Activated naive CD8-positive, alpha-beta T cell treated with anti-CD3 and anti-CD28 coated beads, Interleukin-2, amount 10 ng/mL, durations not matched to agents 7 days and 5 days (primary cell): ENCODE measurements around the gene COLEC11. TPM values are rescaled to one million over a fixed set of nuclear protein-coding genes. Genes with fewer than 3 reads are reported as not detected.

ENCODE experiments used
- ATAC-seq: fragments of 150-1000 bp; cut with Tn5 transposase; one replicate; pipeline ENCODE4 v1.10.0; 2021; ENCODE audit warnings: low read depth, moderate library complexity
- POLR2A ChIA-PET: fragments of 350-600 bp; sonication (Branson Sonifier 250); formaldehyde crosslinking; loops from one replicate; lab custom pipeline; 2021; ENCODE audit warnings: antibody characterized with exemption; lab: Charles Lee
- DNase-seq: peaks from one replicate; pipeline ENCODE4 v3.0.0; 2021
- H3K27ac Mint-ChIP-seq: one replicate; pipeline ENCODE4 v1.8.0; 2022; ENCODE audit warnings: mild to moderate bottlenecking, mixed read lengths
- H3K27me3 Mint-ChIP-seq: one replicate; pipeline ENCODE4 v1.8.0; 2022; ENCODE audit warnings: mild to moderate bottlenecking, moderate library complexity, mixed read lengths
- H3K36me3 Mint-ChIP-seq: one replicate; pipeline ENCODE4 v1.8.0; 2021; ENCODE audit warnings: mild to moderate bottlenecking, mixed read lengths
- H3K4me1 Mint-ChIP-seq: one replicate; pipeline ENCODE4 v1.8.0; 2021; ENCODE audit warnings: mixed read lengths
- H3K4me3 Mint-ChIP-seq: one replicate; pipeline ENCODE4 v1.8.0; 2022; ENCODE audit warnings: mild to moderate bottlenecking, moderate library complexity, mixed read lengths
- H3K9me3 Mint-ChIP-seq: one replicate; pipeline ENCODE4 v1.8.0; 2021; ENCODE audit warnings: mixed read lengths
- total RNA-seq, 2 experiments: library from RNA; stranded (reverse); gene quantifications; one replicate each; pipeline ENCODE4 v1.2.3, GENCODE V29; 2021

Gene COLEC11
- total RNA-seq, 2 experiments from 2014 or later: 0.39 to 0.77 TPM

DNA sequence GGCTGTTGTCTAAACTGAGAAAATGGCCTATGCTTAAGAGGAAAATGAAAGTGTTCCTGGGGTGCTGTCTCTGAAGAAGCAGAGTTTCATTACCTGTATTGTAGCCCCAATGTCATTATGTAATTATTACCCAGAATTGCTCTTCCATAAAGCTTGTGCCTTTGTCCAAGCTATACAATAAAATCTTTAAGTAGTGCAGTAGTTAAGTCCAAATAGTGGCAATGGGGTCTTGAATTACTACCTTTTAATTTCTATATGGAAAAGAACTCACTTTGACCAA is 49.3 kb downstream of the COLEC11 start:
- Mint-ChIP-seq H3K27ac (no peak overlapping the region), H3K4me3 (no peak overlapping the region), H3K4me1 (peaks cover 2% of the 10 kb centered on the region), H3K36me3 (no peaks in the 10 kb centered on the region), H3K27me3 (no peaks in the 10 kb centered on the region), H3K9me3 (no peaks in the 10 kb centered on the region)
- POLR2A ChIA-PET: no interaction called here
- DNase-seq (no peak), ATAC-seq (no peak)

- peaks cover 2% of the 10 kb centered on the region for H3K4me1 Mint-ChIP-seq
- no peaks in the 10 kb centered on the region for H3K36me3 Mint-ChIP-seq
- H3K27ac Mint-ChIP-seq: no peak overlapping the region
- ATAC-seq (no peak), DNase-seq (no peak)
- H3K4me3 Mint-ChIP-seq: no peak overlapping the region
- no peaks in the 10 kb centered on the region for H3K27me3 Mint-ChIP-seq
- H3K9me3 Mint-ChIP-seq: no peaks in the 10 kb centered on the region
- POLR2A ChIA-PET: interaction anchor here (0.5 kb wide), 1 partner anchor 36 kb away, joined by 3 read pairs; no protein-coding TSS in a partner anchor
Measured at GRCh38 chr2:3644891-3645605, 50.1 kb downstream of the COLEC11 start.

GRCh38 chr2:3645745-3646389 is 51.0 kb downstream of the COLEC11 start:
- POLR2A ChIA-PET: no interaction called here
- no peak overlapping the region for H3K27ac Mint-ChIP-seq
- H3K36me3 Mint-ChIP-seq: no peaks in the 10 kb centered on the region
- H3K27me3 Mint-ChIP-seq: no peaks in the 10 kb centered on the region
- ATAC-seq: no peak
- H3K9me3 Mint-ChIP-seq: no peaks in the 10 kb centered on the region
- H3K4me3 Mint-ChIP-seq: no peak overlapping the region
- DNase-seq: no peak
- H3K4me1 Mint-ChIP-seq: peaks cover 4% of the 10 kb centered on the region

- DNase-seq: no peak
- POLR2A ChIA-PET: no interaction called here
- H3K4me1 Mint-ChIP-seq: peaks cover 6% of the 10 kb centered on the region
- H3K27ac Mint-ChIP-seq: no peak overlapping the region
- H3K9me3 Mint-ChIP-seq: no peaks in the 10 kb centered on the region
- H3K4me3 Mint-ChIP-seq: no peak overlapping the region
- no peak for ATAC-seq
- no peaks in the 10 kb centered on the region for H3K36me3 Mint-ChIP-seq
- no peaks in the 10 kb centered on the region for H3K27me3 Mint-ChIP-seq
Measured at GRCh38 chr2:3646446-3646845, 51.5 kb downstream of the COLEC11 start.

DNA sequence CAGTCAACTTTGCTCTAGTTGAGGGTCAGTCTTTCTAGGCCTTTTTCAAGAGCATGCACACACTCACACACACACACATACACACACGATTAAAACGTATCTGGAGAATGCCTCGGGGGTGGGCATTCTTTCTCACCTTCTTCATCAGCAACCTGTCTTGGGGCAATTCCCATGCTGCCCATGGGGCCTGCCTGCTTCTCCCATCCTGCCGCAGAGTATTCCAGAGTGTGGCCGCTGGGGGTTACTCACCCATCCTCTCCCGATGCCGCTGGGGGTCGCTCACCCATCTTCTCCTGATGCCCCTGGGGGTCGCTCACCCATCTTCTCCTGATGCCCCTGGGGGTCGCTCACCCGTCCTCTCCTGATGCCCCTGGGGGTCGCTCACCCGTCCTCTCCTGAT is 52.3 kb downstream of the COLEC11 start:
- Mint-ChIP-seq H3K27ac (no peak overlapping the region), H3K36me3 (no peaks in the 10 kb centered on the region), H3K4me1 (peaks cover 12% of the 10 kb centered on the region), H3K27me3 (no peaks in the 10 kb centered on the region), H3K4me3 (no peak overlapping the region), H3K9me3 (no peaks in the 10 kb centered on the region)
- POLR2A ChIA-PET: no interaction called here
- ATAC-seq (no peak), DNase-seq (no peak)

DNA sequence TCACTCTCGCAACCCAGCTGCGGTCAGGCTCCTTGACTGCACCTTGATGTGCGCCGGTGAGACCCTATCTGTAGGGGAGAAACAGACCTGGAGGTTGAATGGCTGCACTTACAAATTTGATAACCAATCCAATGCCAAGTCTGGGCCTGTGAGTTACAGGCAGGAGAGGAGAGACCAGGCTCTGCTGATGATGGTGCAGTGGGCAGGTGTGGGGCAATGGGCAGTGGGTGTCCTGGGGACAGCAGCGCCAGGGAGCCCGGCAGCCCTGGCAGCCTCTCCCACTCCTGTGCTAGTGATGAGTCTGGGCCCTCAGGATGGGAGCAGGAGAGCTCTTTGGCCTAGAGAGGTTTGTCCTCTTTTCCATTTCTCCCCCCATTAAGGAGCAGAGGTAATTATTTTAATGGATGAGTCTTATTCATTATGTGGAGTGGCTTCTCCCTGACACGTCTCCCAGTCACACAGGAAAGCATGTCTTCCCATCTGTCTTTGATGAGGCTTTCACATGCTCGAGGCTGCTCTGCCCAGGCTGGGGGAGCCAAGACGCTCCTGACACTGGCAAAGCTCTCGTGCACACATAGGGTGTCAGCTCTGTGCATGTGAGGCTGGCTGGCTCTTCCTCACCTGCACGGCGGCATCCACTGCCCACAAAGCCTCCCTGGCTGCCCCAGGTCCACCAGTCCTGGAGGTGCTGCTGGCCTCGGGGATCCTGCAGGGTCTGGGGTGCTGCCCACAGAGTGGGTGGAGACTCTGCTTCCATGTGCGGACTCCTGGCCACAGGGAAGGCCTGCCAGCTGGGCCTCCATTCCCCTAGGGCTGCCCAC is 53.1 kb downstream of the COLEC11 start:
- Mint-ChIP-seq H3K27ac (no peak overlapping the region), H3K27me3 (no peaks in the 10 kb centered on the region), H3K36me3 (no peaks in the 10 kb centered on the region), H3K9me3 (no peaks in the 10 kb centered on the region), H3K4me1 (peaks cover 12% of the 10 kb centered on the region), H3K4me3 (no peak overlapping the region)
- ATAC-seq: no peak
- no peak for DNase-seq
- POLR2A ChIA-PET: no interaction called here

DNA sequence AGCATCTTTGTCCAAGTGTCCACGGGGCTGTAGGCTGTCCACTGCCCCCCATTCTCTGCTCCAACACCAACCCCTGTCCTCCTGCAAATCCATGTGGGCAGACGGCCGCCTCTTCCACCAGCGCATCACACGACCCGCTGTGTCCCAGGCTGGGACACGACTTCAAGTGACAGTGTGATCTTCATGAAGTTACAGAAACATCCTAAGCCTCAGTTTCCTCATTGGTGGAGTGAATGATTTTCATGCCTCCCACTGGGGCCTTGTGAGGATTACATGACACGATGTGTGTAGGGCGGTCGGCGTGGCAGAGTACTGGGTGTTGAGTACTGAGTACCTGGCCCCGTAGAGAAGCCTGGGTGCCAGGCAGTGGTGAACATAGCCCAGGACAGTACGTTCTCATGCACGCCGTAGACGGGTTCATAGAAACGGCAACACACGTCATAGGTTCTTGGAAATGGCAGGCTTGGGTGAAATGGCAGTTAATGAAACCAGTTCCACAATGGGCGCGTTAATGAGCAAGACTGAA is 53.8 kb downstream of the COLEC11 start:
- Mint-ChIP-seq H3K4me3 (no peak overlapping the region), H3K36me3 (no peaks in the 10 kb centered on the region), H3K9me3 (no peaks in the 10 kb centered on the region), H3K27ac (no peak overlapping the region), H3K27me3 (no peaks in the 10 kb centered on the region), H3K4me1 (peaks cover 10% of the 10 kb centered on the region)
- DNase-seq: no peak
- POLR2A ChIA-PET: no interaction called here
- no peak for ATAC-seq

DNA sequence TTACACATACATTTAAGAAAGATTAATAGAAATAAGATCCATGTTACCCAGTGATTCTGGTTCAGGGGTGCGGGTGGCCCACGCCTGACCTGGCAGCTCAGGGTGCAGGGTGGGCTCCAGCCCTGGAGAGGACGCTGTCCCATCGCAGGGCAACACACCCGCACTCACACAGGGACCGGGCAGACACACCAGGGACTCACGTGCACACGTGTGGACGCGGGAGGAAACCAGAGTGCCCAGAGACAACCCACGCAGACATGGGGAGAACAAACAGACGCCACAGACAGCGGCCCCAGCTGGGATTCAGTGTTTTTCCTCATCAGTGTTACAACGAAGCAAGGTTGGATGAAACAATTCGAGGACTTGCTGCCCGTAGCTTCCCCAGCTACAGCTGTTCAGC is 54.7 kb downstream of the COLEC11 start:
- Mint-ChIP-seq H3K27me3 (no peaks in the 10 kb centered on the region), H3K4me1 (peaks cover 10% of the 10 kb centered on the region), H3K9me3 (no peaks in the 10 kb centered on the region), H3K4me3 (no peak overlapping the region), H3K27ac (no peak overlapping the region), H3K36me3 (no peaks in the 10 kb centered on the region)
- POLR2A ChIA-PET: no interaction called here
- no peak for DNase-seq
- ATAC-seq: no peak

DNA sequence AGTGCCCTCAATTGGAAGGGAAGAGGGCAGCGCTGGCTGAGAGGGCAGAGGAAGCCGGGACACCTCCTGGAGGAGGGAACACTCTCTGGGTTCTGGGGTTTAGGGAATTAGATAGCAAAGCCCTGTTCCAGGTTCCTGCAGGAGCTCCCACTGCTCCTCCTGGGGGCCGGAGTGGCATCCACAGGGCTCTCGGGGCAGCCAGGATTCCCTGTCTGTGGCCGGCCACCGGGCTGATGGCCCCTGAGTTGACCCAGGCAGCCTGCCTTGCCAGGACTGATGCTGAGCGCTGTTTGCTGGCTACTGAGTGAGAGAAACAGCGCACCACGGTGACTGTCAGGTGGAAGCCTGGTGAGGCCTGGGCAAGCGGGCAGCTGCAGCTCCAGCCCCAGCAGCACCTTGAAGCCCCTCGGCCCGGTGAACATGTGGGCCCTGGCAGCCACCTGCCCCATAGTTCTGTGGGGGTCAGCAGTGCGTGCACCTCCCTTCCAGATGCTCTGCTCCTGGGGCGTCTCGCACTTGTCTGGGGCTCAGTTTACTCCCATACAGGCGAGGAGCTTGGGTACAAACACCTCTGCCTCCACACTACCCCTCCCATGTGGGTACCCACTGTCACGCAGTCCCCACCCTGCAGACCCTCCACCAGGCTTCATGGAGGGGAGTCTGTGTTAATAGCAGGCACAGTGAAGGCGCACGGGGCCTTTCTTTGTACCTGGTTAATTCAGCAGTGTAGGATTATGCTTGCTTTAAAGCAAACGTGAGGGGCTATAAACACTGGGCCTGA is 55.4 kb downstream of the COLEC11 start:
- DNase-seq (no peak), ATAC-seq (no peak)
- POLR2A ChIA-PET: interaction anchor here (1.1 to 2.2 kb wide), 2 partner anchors 75 to 226 kb away, joined by 4 to 7 read pairs; no protein-coding TSS in a partner anchor
- Mint-ChIP-seq H3K4me3 (peak overlapping the region; percentile 81), H3K27me3 (no peaks in the 10 kb centered on the region), H3K27ac (no peak overlapping the region), H3K4me1 (peaks cover 10% of the 10 kb centered on the region), H3K36me3 (no peaks in the 10 kb centered on the region), H3K9me3 (no peaks in the 10 kb centered on the region)

DNA sequence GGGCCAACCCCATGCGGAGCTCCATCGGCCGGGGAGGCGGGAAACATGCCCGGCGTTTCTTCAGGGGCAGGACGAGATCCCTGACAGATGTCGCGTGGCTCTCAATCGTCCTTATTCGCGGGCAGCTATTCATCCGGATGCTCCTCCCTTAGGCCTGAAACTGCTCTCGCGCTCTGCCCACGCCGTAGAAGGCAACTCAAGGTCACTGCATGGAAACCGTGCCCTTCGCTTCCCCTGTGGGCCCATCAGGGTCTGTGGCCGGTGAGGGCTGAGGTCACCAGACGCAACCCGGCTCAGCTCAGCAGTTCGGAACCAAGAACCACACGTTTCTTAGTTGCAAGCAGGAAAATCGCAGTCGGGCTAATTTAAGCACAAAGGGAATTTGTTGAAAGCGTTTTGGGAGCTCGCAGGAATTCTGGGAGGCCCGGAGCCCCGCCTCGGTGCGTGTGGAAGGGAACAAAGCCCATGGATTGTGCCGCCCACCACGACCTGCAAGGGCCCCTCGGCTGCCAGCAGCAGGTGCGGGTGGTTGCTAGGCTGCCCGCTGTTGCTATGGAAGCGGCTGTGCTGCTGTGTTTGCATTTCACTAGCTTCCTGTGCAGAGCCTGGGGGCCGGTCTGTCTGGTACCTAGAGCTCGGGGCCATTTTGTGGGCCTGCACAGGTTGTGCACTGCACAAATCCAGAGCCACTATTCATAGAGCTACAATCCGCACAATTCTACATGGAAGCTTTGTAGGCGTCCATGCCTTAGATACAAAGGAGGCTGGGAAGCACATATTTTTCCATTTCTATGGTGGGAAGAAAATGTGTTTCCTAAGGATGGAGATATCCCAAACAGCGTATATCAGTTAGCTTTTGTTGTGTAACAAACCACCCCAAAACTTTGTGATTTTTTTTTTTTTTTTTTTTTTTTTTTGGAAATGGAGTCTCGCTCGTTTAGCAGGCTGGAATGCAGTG is 57.1 kb downstream of the COLEC11 start:
- H3K4me1 Mint-ChIP-seq: peaks cover 10% of the 10 kb centered on the region
- H3K27me3 Mint-ChIP-seq: no peaks in the 10 kb centered on the region
- ATAC-seq (peak; percentile 83), DNase-seq (peak; percentile 78)
- POLR2A ChIA-PET: interaction anchor here (1.2 to 2.2 kb wide), 6 partner anchors 77 to 274 kb away, joined by 4 to 13 read pairs (median 7); partner anchors contain the start of genes ADI1, EIPR1, RNASEH1 and RPS7
- peak overlapping the region; percentile 92 for H3K27ac Mint-ChIP-seq
- peak overlapping the region; percentile 81 for H3K4me3 Mint-ChIP-seq
- H3K36me3 Mint-ChIP-seq: no peaks in the 10 kb centered on the region
- H3K9me3 Mint-ChIP-seq: no peaks in the 10 kb centered on the region

DNA sequence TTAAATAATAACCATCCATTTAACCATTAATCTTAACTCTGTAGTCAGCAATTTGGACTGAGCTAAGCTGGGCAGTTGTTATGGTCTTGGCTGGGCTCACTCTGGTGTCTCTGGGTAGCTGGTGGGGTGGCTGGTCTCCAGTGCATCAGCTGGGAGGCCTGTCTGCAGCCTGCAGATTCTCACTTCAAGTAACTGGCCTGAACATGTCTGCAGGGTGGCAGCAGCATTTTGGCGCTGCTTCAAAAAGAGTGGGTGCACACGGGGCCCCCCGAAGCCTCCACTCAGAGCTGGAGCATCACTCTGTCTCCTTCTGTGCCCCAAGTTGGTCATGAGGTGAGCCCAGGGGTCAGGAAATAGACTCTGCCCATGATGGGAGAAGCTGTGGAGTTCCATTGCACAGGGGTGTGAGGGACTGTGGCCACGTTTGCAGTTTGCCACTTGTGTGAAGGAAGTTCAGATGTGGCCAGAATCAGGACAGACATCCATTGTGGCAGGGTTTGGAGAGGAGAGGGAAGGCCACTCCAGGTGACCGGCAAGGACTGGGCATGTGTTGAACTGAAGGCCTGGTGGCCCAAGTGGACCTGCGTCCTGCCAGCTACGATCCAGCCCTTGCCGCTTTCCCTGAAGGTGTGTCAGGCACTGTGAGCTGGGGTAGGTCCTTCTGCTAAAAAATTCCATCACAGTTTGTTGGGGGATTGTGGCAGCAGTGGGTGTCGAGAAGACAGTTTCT is 58.1 kb downstream of the COLEC11 start:
- no peak overlapping the region for H3K4me3 Mint-ChIP-seq
- H3K9me3 Mint-ChIP-seq: no peaks in the 10 kb centered on the region
- DNase-seq (no peak), ATAC-seq (no peak)
- H3K27ac Mint-ChIP-seq: no peak overlapping the region
- no peaks in the 10 kb centered on the region for H3K36me3 Mint-ChIP-seq
- no peaks in the 10 kb centered on the region for H3K27me3 Mint-ChIP-seq
- POLR2A ChIA-PET: interaction anchor here (1.2 to 1.7 kb wide), 2 partner anchors 78 to 275 kb away, joined by 7 to 10 read pairs; partner anchors contain the start of genes EIPR1 and RPS7
- H3K4me1 Mint-ChIP-seq: peaks cover 10% of the 10 kb centered on the region
